Measurements from ENCODE around the gene CABP1. TPM values are rescaled to one million over a fixed set of nuclear protein-coding genes. Genes with fewer than 3 reads are reported as not detected.

Gene CABP1
- total and polyA plus RNA-seq, 9 of the 15 experiments (the other 6 are each of a cell fraction or from before 2014, with no cell fraction given), result not detected

DNA sequence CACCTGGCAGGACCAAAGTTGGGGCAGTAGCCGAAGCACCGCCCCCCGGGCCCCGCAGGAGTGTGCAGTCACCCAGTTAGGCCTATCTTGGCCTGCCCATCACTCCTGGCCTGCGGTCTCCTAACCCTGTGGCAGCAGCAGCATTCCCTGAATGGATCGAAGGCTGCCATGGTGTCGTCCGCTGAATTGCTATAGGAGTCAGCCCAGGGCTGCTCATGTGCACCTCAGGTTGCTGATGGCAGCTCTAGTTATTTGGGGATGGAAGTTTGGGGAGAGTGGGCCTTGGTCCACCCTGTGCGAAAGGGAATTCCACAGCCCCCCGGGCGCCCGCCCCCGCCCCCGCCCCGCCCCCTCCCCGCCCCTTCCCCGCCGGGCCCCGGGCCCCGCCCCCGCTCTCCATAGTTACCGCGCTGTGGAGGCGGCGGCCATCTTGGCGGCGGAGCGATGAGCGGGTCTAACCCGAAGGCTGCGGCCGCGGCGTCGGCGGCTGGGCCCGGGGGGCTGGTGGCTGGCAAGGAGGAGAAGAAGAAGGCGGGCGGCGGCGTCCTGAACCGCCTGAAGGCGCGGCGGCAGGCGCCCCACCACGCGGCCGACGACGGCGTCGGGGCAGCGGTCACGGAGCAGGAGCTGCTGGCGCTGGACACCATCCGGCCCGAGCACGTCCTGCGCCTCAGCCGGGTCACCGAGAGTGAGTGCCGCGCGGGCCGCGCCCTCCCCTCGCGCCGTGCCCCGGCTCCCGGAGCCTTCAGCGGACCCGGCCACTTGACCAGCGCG is 69.8 kb downstream of the CABP1 start, which contains the start of gene UNC119B (continued):
- TF ChIP-seq, protein P1, sequence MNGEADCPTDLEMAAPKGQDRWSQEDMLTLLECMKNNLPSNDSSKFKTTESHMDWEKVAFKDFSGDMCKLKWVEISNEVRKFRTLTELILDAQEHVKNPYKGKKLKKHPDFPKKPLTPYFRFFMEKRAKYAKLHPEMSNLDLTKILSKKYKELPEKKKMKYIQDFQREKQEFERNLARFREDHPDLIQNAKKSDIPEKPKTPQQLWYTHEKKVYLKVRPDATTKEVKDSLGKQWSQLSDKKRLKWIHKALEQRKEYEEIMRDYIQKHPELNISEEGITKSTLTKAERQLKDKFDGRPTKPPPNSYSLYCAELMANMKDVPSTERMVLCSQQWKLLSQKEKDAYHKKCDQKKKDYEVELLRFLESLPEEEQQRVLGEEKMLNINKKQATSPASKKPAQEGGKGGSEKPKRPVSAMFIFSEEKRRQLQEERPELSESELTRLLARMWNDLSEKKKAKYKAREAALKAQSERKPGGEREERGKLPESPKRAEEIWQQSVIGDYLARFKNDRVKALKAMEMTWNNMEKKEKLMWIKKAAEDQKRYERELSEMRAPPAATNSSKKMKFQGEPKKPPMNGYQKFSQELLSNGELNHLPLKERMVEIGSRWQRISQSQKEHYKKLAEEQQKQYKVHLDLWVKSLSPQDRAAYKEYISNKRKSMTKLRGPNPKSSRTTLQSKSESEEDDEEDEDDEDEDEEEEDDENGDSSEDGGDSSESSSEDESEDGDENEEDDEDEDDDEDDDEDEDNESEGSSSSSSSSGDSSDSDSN (IDR thresholded peaks at IDR 0.05; ENCODE audit: borderline replicate concordance in 1 of 2, low read depth in 2 of 2, low read length in 2 of 2), result 0 out of 4 replicates have a peak, but pooled peaks of 1 of the 2 experiments have one; percentile 51
- peak; percentile 41; the same call in 1 of the 2 replicates for TF ChIP-seq SIN3B (IDR thresholded peaks at IDR 0.05; ENCODE audit: low read depth)
- TF ChIP-seq CBX3 (IDR thresholded peaks at IDR 0.05; ENCODE audit: borderline replicate concordance in 1 of 2, low read length in 2 of 2), result no peak
- peak; percentile 32; the same call in 1 of the 2 replicates for TF ChIP-seq RFX1 (IDR thresholded peaks at IDR 0.05)
- TF ChIP-seq NONO (IDR thresholded peaks at IDR 0.05; ENCODE audit: low read depth in 2 of 2, low read length in 1 of 2), result peak in 1 of 2 experiments; percentile 61; a peak in 2 of 4 replicates
- TF ChIP-seq RBBP5 (IDR thresholded peaks at IDR 0.05; ENCODE audit: borderline replicate concordance, insufficient read depth, low read length, poor library complexity, severe bottlenecking), result peak; percentile 89
- no peak; a peak in 2 of 4 replicates for TF ChIP-seq NRF1 (conservative IDR thresholded peaks at IDR 0.05 in 1 of 2, IDR thresholded peaks at IDR 0.05 in 1 of 2)
- TF ChIP-seq, protein P2, sequence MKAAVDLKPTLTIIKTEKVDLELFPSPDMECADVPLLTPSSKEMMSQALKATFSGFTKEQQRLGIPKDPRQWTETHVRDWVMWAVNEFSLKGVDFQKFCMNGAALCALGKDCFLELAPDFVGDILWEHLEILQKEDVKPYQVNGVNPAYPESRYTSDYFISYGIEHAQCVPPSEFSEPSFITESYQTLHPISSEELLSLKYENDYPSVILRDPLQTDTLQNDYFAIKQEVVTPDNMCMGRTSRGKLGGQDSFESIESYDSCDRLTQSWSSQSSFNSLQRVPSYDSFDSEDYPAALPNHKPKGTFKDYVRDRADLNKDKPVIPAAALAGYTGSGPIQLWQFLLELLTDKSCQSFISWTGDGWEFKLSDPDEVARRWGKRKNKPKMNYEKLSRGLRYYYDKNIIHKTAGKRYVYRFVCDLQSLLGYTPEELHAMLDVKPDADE (conservative IDR thresholded peaks at IDR 0.05; ENCODE audit: control insufficient read depth, low read depth, low read length), result peak; percentile 56; the same call in 1 of the 2 replicates
- no peak for TF ChIP-seq RNF2 (IDR thresholded peaks at IDR 0.05)
- TF ChIP-seq MEF2A (IDR thresholded peaks at IDR 0.05; ENCODE audit: control insufficient read depth, low read depth, low read length), result no peak
- TF ChIP-seq XRCC5 (IDR thresholded peaks at IDR 0.05; ENCODE audit: low read depth, low read length), result no peak
- no peak for TF ChIP-seq FOSL1 (tag; conservative IDR thresholded peaks at IDR 0.05)
- TF ChIP-seq, protein P3, sequence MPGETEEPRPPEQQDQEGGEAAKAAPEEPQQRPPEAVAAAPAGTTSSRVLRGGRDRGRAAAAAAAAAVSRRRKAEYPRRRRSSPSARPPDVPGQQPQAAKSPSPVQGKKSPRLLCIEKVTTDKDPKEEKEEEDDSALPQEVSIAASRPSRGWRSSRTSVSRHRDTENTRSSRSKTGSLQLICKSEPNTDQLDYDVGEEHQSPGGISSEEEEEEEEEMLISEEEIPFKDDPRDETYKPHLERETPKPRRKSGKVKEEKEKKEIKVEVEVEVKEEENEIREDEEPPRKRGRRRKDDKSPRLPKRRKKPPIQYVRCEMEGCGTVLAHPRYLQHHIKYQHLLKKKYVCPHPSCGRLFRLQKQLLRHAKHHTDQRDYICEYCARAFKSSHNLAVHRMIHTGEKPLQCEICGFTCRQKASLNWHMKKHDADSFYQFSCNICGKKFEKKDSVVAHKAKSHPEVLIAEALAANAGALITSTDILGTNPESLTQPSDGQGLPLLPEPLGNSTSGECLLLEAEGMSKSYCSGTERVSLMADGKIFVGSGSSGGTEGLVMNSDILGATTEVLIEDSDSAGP (CRISPR knock-in tag; IDR thresholded peaks at IDR 0.05), result no peak
- 0 out of 2 replicates have a peak, but pooled peaks have one; percentile 35 for TF ChIP-seq TGIF2 (CRISPR knock-in tag; IDR thresholded peaks at IDR 0.05)
- no peak for TF ChIP-seq ZFP1 (CRISPR knock-in tag; IDR thresholded peaks at IDR 0.05)
- TF ChIP-seq HDAC1 (IDR thresholded peaks at IDR 0.05), result peak; percentile 46 to 68; a peak in 1 of 4 replicates
- no peak for TF ChIP-seq NR2C2 (CRISPR knock-in tag; IDR thresholded peaks at IDR 0.05)
- TF ChIP-seq NR2C2 (tag; IDR thresholded peaks at IDR 0.05), result peak; percentile 30; the same call in 1 of the 2 replicates
- peak; percentile 67 for TF ChIP-seq POLR2A (conservative IDR thresholded peaks at IDR 0.05)
- TF ChIP-seq MYBL2 (IDR thresholded peaks at IDR 0.05; ENCODE audit: low read depth), result no peak
- no peak for TF ChIP-seq MYBL2 (CRISPR knock-in tag; IDR thresholded peaks at IDR 0.05; ENCODE audit: borderline replicate concordance)
- peak; percentile 77 for TF ChIP-seq ZFX (CRISPR knock-in tag; IDR thresholded peaks at IDR 0.05)
- peak; percentile 32 for TF ChIP-seq PHF20 (IDR thresholded peaks at IDR 0.05; ENCODE audit: partially characterized antibody)
- TF ChIP-seq GATA2 (CRISPR knock-in tag; IDR thresholded peaks at IDR 0.05), result no peak
